Endothelial cell of umbilical vein (primary cell): ENCODE measurements around the gene ZNF320. TPM values are rescaled to one million over a fixed set of nuclear protein-coding genes. Genes with fewer than 3 reads are reported as not detected.
A peak's percentile ranks its signal among the peaks of the same experiment; 100 is the strongest.

ENCODE experiments used
- BruUV-seq: library from RNA; stranded (reverse); fragments of 400-500 nt; replicated peaks from 2 replicates; lab custom pipeline; 2021; lab: Mats Ljungman, UMichigan
- CTCF ChIA-PET: fragments of 300-600, 350-600 bp; sonication (Branson Sonifier 250); formaldehyde crosslinking; loops from one replicate; lab custom pipeline; 2021; ENCODE audit warnings: antibody characterized with exemption, inconsistent platforms; lab: Charles Lee
- POLR2A ChIA-PET: fragments of 300-600, 350-600 bp; sonication (Branson Sonifier 250); formaldehyde crosslinking; loops from one replicate; lab custom pipeline; 2021; ENCODE audit warnings: antibody characterized with exemption, inconsistent platforms; lab: Charles Lee
- DNase-seq: peaks from one replicate; pipeline ENCODE4 v3.0.0-alpha.2; 2011; ENCODE audit warnings: low read depth, low spot score
- FAIRE-seq: peaks from 2 replicates; lab custom pipeline; 2011; peaks lifted over from hg19 to GRCh38; lab: Jason Lieb, UNC
- H2AFZ ChIP-seq: 2 replicates; pipeline ENCODE4 v1.6.0; 2012; ENCODE audit warnings: low read depth, low read length, control low read depth, inconsistent platforms
- H3K27ac ChIP-seq: 2 replicates; pipeline ENCODE4 v1.5.1; 2011; ENCODE audit warnings: low read depth, mild to moderate bottlenecking, control low read depth, low read length, moderate library complexity; ENCODE audit not compliant: insufficient read depth
- H3K27me3 ChIP-seq, 2 experiments: 2 replicates each; pipeline versions ENCODE4 v1.6.0 to v1.6.1; 2011; ENCODE audit warnings: low read length in 2 of 2, mixed read lengths in 1 of 2; ENCODE audit not compliant: control insufficient read depth in 2 of 2, insufficient read depth in 2 of 2
- H3K36me3 ChIP-seq, 2 experiments: 2 replicates in 1 of 2; 3 replicates in 1 of 2; pipeline ENCODE4 v1.5.1; 2011; ENCODE audit warnings: low read length in 2 of 2, mild to moderate bottlenecking in 1 of 2, moderate library complexity in 1 of 2; ENCODE audit not compliant: control insufficient read depth in 2 of 2, insufficient read depth in 2 of 2; ENCODE audit errors: extremely low read depth in 1 of 2
- H3K4me1 ChIP-seq: 3 replicates; pipeline ENCODE4 v1.5.1; 2011; ENCODE audit warnings: mild to moderate bottlenecking, low read length; ENCODE audit not compliant: control insufficient read depth, insufficient read depth; ENCODE audit errors: extremely low read depth
- H3K4me2 ChIP-seq: 2 replicates; pipeline ENCODE4 v1.6.1; 2011; ENCODE audit warnings: low read length, control low read depth, mixed read lengths; ENCODE audit not compliant: insufficient read depth
- H3K4me3 ChIP-seq, 3 experiments: fragments of 200-600 bp in 1 of 3; sonication (generic), shearing (Covaris generic) in 1 of 3; replicated peaks in 1 of 3; 2 replicates each; pipeline ENCODE4 v1.5.1; 2011 to 2016; ENCODE audit warnings: control low read depth in 3 of 3, low read length in 3 of 3, mild to moderate bottlenecking in 2 of 3, inconsistent platforms in 1 of 3, low read depth in 1 of 3, moderate library complexity in 1 of 3; ENCODE audit not compliant: insufficient read depth in 1 of 3
- H3K79me2 ChIP-seq: 2 replicates; pipeline ENCODE4 v1.6.0; 2012; ENCODE audit warnings: low read length, inconsistent platforms; ENCODE audit not compliant: control insufficient read depth, insufficient read depth
- H3K9ac ChIP-seq: replicated peaks from 2 replicates; pipeline ENCODE3; 2011; ENCODE audit warnings: low read length, control low read depth; ENCODE audit not compliant: insufficient read depth; ENCODE audit errors: extremely low read depth
- H3K9me1 ChIP-seq: replicated peaks from 3 replicates; pipeline ENCODE4 v1.6.0; 2011; ENCODE audit warnings: mild to moderate bottlenecking, low read length; ENCODE audit not compliant: control insufficient read depth, insufficient read depth; ENCODE audit errors: extremely low read depth
- H3K9me3 ChIP-seq: replicated peaks from 2 replicates; pipeline ENCODE4 v1.5.1; 2012; ENCODE audit warnings: low read length, inconsistent platforms; ENCODE audit not compliant: control insufficient read depth, insufficient read depth
- H4K20me1 ChIP-seq: replicated peaks from 2 replicates; pipeline ENCODE3; 2011; ENCODE audit warnings: mild to moderate bottlenecking, low read length; ENCODE audit not compliant: control insufficient read depth, insufficient read depth; ENCODE audit errors: extremely low read depth
- EZH2 ChIP-seq: IDR thresholded peaks from 2 replicates; pipeline ENCODE4 v1.6.1; 2012; ENCODE audit warnings: borderline replicate concordance, low read depth, mild to moderate bottlenecking, moderate library complexity, low read length, inconsistent platforms; ENCODE audit not compliant: severe bottlenecking
- FOS ChIP-seq: IDR thresholded peaks from 2 replicates; pipeline ENCODE4 v1.6.1; 2011; ENCODE audit warnings: mild to moderate bottlenecking, low read length, moderate library complexity, borderline replicate concordance; ENCODE audit not compliant: insufficient read depth
- GATA2 ChIP-seq: IDR thresholded peaks from 2 replicates; pipeline ENCODE4 v1.7.0; 2011; ENCODE audit warnings: low read depth, mild to moderate bottlenecking, moderate library complexity, mixed read lengths, low read length; ENCODE audit not compliant: insufficient read length, insufficient read depth
- MYC ChIP-seq: IDR thresholded peaks from one replicate; pipeline ENCODE4 v1.6.1; 2011; ENCODE audit warnings: mild to moderate bottlenecking, low read depth, low read length
- POLR2AphosphoS5 ChIP-seq: IDR thresholded peaks from 2 replicates; pipeline ENCODE4 v1.6.1; 2012; ENCODE audit warnings: low read depth, mild to moderate bottlenecking, control low read depth, low read length, moderate library complexity; ENCODE audit not compliant: insufficient read depth
- dilution Hi-C: fragments of 300-500 bp; cut with MboI; formaldehyde crosslinking; loops from one replicate; pipeline ENCODE4 v1.15.0; 2019; ENCODE audit warnings: low sequenced_read_pairs; ENCODE audit not compliant: extremely low pct_ligation_motif_present
- intact Hi-C: fragments of 100-400 bp; cut with micrococcal nuclease; formaldehyde crosslinking; loops from one replicate; pipeline ENCODE4 v1.10.0; 2022
- polyA plus RNA-seq, 4 experiments: library from polyadenylated mRNA; depleted of rRNA in 3 of 4; stranded (reverse) in 3 of 4; unstranded in 1 of 4; fragments of >200 nt; gene quantifications; 2 replicates each; pipeline versions ENCODE4 v1.2.1 to v1.2.3, GENCODE V29; 2011 to 2012; ENCODE audit warnings: missing spikeins in 1 of 4
- total RNA-seq: library from RNA; stranded (reverse); gene quantifications from 2 replicates; pipeline ENCODE4 v1.2.3, GENCODE V29; 2021
- TF ChIP-seq, protein P1 (sequence below): IDR thresholded peaks from 2 replicates; pipeline ENCODE4 v1.6.1; 2011; ENCODE audit not compliant: insufficient read depth, insufficient read length
- TF ChIP-seq, protein P2 (sequence below), 2 donors: IDR thresholded peaks; 1 replicate in 1 of 2; 2 replicates in 1 of 2; pipeline ENCODE4 v1.5.1; 2011; ENCODE audit warnings: low read length in 2 of 2, mild to moderate bottlenecking in 2 of 2, moderate library complexity in 2 of 2, control low read depth in 1 of 2, inconsistent platforms in 1 of 2, low read depth in 1 of 2; ENCODE audit not compliant: insufficient read depth in 1 of 2; ENCODE audit errors: extremely low read depth in 1 of 2

Gene ZNF320
- total and polyA plus RNA-seq, 2 donors (not counting 3 experiments of a cell fraction or from before 2014, with no cell fraction given), result 7.6 to 11.1 TPM

DNA sequence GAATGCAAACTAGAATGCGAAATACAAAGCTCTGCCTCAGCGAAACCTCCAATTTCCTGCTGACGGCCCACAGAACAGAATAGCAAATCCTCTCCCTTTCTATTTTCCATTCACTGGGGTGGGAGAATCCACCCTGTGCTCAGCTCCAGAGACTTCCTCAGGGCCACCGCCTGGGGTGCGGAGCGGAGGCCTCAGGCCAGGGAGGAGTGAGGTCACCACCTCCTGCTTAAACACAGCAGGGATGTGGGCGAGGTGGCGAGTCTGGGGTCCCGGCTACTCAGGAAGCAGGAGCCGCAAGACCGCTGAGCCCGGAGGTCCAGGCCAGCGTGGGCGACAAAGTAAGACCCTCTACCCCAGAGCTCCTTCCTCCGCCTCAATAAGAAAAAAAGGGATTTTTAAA is 666 bp upstream of the ZNF320 start:
- Histone ChIP-seq H3K4me2 (peak overlapping the region; percentile 51), H3K9me1 (no peaks in the 10 kb centered on the region), H3K79me2 (peaks cover 4% of the 10 kb centered on the region), H3K27me3 (no peaks in the 10 kb centered on the region), H4K20me1 (no peaks in the 10 kb centered on the region), H3K9me3 (no peaks in the 10 kb centered on the region), H3K9ac (no peak overlapping the region), H3K4me1 (peaks cover 6% of the 10 kb centered on the region), H3K27ac (no peak overlapping the region), H3K4me3 (no peak overlapping the region), H3K36me3 (peaks cover 0 to 2% of the 10 kb centered on the region in 2 experiments), H2AFZ (peak overlapping the region; percentile 99)
- BruUV-seq, result no TSS peak
- intact Hi-C loops, result loop anchor here (5.0 kb wide), 2 partner anchors 161 to 204 kb away; partner anchors contain the start of genes ZNF160 and ZNF611
- DNase-seq (no peak), FAIRE-seq (no peak)
- POLR2A ChIA-PET, result interaction anchor here (0.7 kb wide), 1 partner anchor 709 kb away, joined by 3 read pairs; the partner anchor contains the start of gene PPP2R1A
- CTCF ChIA-PET, result no interaction called here
- TF ChIP-seq MYC (no peak), POLR2AphosphoS5 (no peak), GATA2 (no peak), FOS (no peak), EZH2 (no peak)
- TF ChIP-seq, protein P1, sequence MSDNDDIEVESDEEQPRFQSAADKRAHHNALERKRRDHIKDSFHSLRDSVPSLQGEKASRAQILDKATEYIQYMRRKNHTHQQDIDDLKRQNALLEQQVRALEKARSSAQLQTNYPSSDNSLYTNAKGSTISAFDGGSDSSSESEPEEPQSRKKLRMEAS, result no peak
- TF ChIP-seq, protein P2, sequence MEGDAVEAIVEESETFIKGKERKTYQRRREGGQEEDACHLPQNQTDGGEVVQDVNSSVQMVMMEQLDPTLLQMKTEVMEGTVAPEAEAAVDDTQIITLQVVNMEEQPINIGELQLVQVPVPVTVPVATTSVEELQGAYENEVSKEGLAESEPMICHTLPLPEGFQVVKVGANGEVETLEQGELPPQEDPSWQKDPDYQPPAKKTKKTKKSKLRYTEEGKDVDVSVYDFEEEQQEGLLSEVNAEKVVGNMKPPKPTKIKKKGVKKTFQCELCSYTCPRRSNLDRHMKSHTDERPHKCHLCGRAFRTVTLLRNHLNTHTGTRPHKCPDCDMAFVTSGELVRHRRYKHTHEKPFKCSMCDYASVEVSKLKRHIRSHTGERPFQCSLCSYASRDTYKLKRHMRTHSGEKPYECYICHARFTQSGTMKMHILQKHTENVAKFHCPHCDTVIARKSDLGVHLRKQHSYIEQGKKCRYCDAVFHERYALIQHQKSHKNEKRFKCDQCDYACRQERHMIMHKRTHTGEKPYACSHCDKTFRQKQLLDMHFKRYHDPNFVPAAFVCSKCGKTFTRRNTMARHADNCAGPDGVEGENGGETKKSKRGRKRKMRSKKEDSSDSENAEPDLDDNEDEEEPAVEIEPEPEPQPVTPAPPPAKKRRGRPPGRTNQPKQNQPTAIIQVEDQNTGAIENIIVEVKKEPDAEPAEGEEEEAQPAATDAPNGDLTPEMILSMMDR (IDR thresholded peaks at IDR 0.05; ENCODE audit: extremely low read depth in 1 of 2, insufficient read depth in 1 of 2, low read depth in 1 of 2, low read length in 2 of 2), result no peak
- dilution Hi-C loops, result no loop called here
